H1 (cell line): ENCODE data around the gene ARL6IP4.

Experiments used
- ATF3 ChIP-seq: IDR thresholded peaks from 2 replicates; pipeline ENCODE4 v1.6.1; 2011; ENCODE audit warnings: low read depth, mild to moderate bottlenecking, low read length; ENCODE audit not compliant: insufficient read depth
- CHD2 ChIP-seq: IDR thresholded peaks from 2 replicates; pipeline ENCODE4 v1.6.1; 2012; ENCODE audit warnings: low read length, improper control_type of control experiment
- CTCF ChIP-seq, 3 experiments: IDR thresholded peaks; 1 replicate in 2 of 3; 2 replicates in 1 of 3; pipeline versions ENCODE4 v1.5.1 to v1.6.1; 2011; ENCODE audit warnings: low read length in 3 of 3, mild to moderate bottlenecking in 3 of 3, inconsistent platforms in 2 of 3, low read depth in 1 of 3, moderate library complexity in 1 of 3; ENCODE audit not compliant: insufficient read depth in 1 of 3; ENCODE audit errors: control extremely low read depth in 1 of 3
- EP300 ChIP-seq, 2 experiments: IDR thresholded peaks; 1 replicate in 1 of 2; 2 replicates in 1 of 2; pipeline ENCODE4 v1.6.1; 2011 to 2012; ENCODE audit warnings: low read depth in 2 of 2, low read length in 2 of 2, mild to moderate bottlenecking in 2 of 2, borderline replicate concordance in 1 of 2, inconsistent platforms in 1 of 2, moderate library complexity in 1 of 2
- EZH2 ChIP-seq: fragments of 200-600 bp; sonication (generic); IDR thresholded peaks from 2 replicates; pipeline ENCODE4 v1.7.1; 2012; ENCODE audit warnings: low read depth, mild to moderate bottlenecking, moderate library complexity, low read length, inconsistent platforms; ENCODE audit not compliant: severe bottlenecking
- POLR2A ChIP-seq, 2 experiments: IDR thresholded peaks; 1 replicate in 1 of 2; 2 replicates in 1 of 2; pipeline ENCODE4 v1.6.1; 2011; ENCODE audit warnings: low read depth in 2 of 2, low read length in 2 of 2, mild to moderate bottlenecking in 2 of 2; ENCODE audit errors: control extremely low read depth in 1 of 2
- POLR2AphosphoS5 ChIP-seq: IDR thresholded peaks from 2 replicates; pipeline ENCODE4 v1.6.1; 2011; ENCODE audit warnings: low read depth, low read length
- RFX5 ChIP-seq: IDR thresholded peaks from 2 replicates; pipeline ENCODE4 v1.6.1; 2011; ENCODE audit warnings: low read depth, low read length, improper control_type of control experiment, borderline replicate concordance
- RNF2 ChIP-seq: fragments of 200-900, 300-1000 bp; sonication (generic); IDR thresholded peaks from 2 replicates; pipeline ENCODE4 v1.7.1; 2016; ENCODE audit warnings: borderline replicate concordance, low read depth, mild to moderate bottlenecking, antibody characterized with exemption, low read length; ENCODE audit not compliant: poor library complexity, severe bottlenecking; ENCODE audit errors: missing control alignments
- SIN3A ChIP-seq, 2 experiments: IDR thresholded peaks in 1 of 2; conservative IDR thresholded peaks in 1 of 2; 2 replicates each; pipeline ENCODE4 v1.6.1; 2011 to 2012; ENCODE audit warnings: low read length in 2 of 2, improper control_type of control experiment in 1 of 2, low read depth in 1 of 2, mild to moderate bottlenecking in 1 of 2
- SP4 ChIP-seq: IDR thresholded peaks from 2 replicates; pipeline ENCODE4 v1.6.1; 2012; ENCODE audit warnings: low read length, inconsistent platforms
- TAF1 ChIP-seq: IDR thresholded peaks from 2 replicates; pipeline ENCODE4 v1.6.1; 2011; ENCODE audit warnings: mild to moderate bottlenecking, low read depth, low read length
- USF2 ChIP-seq: IDR thresholded peaks from 2 replicates; pipeline ENCODE4 v1.6.1; 2011; ENCODE audit warnings: low read length, improper control_type of control experiment

GRCh38 chr12:122964439-122965257 lies 15.8 kb upstream of the ARL6IP4 start:
- TF ChIP-seq POLR2AphosphoS5, result no peak
- no peak for TF ChIP-seq USF2
- no peak for TF ChIP-seq EP300 (IDR thresholded peaks at IDR 0.05; ENCODE audit: borderline replicate concordance in 1 of 2, low read depth in 2 of 2, low read length in 2 of 2)
- TF ChIP-seq CTCF (IDR thresholded peaks at IDR 0.05; ENCODE audit: control extremely low read depth in 1 of 3, insufficient read depth in 1 of 3, low read depth in 1 of 3, low read length in 3 of 3), result no peak
- no peak for TF ChIP-seq TAF1
- TF ChIP-seq SIN3A (conservative IDR thresholded peaks at IDR 0.05 in 1 of 2, IDR thresholded peaks at IDR 0.05 in 1 of 2; ENCODE audit: low read depth in 1 of 2, low read length in 2 of 2), result no peak
- TF ChIP-seq ATF3, result no peak
- no peak for TF ChIP-seq RFX5
- TF ChIP-seq RNF2, result no peak
- no peak for TF ChIP-seq SP4
- no peak for TF ChIP-seq EZH2
- no peak for TF ChIP-seq CHD2
- TF ChIP-seq POLR2A (IDR thresholded peaks at IDR 0.05; ENCODE audit: control extremely low read depth in 1 of 2, low read depth in 2 of 2, low read length in 2 of 2), result no peak
